ENCODE data around the gene FAM83D.

DNA sequence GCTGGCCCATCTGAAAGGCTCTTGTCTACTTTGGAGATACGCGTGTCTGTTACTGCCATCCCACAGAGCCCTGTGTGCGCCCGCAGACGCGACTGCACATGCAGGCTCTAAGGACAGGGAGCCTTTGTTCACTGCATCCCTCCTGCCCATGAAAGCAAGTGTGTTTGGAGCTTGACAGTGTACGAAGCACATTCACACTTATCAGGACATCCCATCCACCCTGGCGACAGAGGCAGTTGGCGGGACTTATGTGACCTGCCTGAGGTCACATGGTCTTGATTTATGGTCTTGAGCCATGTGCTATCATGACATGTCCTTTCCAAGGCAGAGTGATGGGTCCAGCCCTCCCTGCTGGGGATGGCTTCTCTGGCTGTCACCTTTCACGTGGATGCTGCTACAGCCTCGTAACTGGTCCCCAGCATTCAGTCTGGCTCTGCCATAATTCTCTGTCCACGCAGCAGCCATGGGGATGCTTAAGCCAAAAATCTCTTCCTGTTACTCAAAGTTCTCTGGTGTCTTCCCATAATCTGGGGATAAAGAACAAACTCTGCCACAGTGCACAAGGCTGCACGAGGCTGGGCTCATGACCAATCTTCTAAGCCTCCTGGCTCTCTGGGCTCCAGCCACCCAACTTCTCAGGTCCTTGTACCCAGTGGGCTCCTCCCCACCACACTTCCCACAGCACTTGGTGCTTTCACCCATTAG lies 36.3 kb upstream of the FAM83D start:
- TF ChIP-seq EZH2 (IDR thresholded peaks at IDR 0.05; ENCODE audit: low read depth, low read length, severe bottlenecking), result no peak
- TF ChIP-seq RAD21 (IDR thresholded peaks at IDR 0.05 in 1 of 2, conservative IDR thresholded peaks at IDR 0.05 in 1 of 2; ENCODE audit: low read depth in 2 of 2, low read length in 2 of 2), result no peak
- TF ChIP-seq POLR2A (IDR thresholded peaks at IDR 0.05; ENCODE audit: control extremely low read depth in 1 of 2, low read depth in 2 of 2, low read length in 2 of 2), result no peak
- TF ChIP-seq, protein P1, sequence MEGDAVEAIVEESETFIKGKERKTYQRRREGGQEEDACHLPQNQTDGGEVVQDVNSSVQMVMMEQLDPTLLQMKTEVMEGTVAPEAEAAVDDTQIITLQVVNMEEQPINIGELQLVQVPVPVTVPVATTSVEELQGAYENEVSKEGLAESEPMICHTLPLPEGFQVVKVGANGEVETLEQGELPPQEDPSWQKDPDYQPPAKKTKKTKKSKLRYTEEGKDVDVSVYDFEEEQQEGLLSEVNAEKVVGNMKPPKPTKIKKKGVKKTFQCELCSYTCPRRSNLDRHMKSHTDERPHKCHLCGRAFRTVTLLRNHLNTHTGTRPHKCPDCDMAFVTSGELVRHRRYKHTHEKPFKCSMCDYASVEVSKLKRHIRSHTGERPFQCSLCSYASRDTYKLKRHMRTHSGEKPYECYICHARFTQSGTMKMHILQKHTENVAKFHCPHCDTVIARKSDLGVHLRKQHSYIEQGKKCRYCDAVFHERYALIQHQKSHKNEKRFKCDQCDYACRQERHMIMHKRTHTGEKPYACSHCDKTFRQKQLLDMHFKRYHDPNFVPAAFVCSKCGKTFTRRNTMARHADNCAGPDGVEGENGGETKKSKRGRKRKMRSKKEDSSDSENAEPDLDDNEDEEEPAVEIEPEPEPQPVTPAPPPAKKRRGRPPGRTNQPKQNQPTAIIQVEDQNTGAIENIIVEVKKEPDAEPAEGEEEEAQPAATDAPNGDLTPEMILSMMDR (IDR thresholded peaks at IDR 0.05; ENCODE audit: control extremely low read depth in 1 of 3, insufficient read depth in 1 of 3, low read depth in 1 of 3, low read length in 3 of 3), result no peak
- no peak for TF ChIP-seq SUZ12 (IDR thresholded peaks at IDR 0.05; ENCODE audit: low read length)
- no peak for TF ChIP-seq MAFK (IDR thresholded peaks at IDR 0.05; ENCODE audit: low read depth, low read length)
- no peak for TF ChIP-seq SP2 (IDR thresholded peaks at IDR 0.05; ENCODE audit: low read length)
- TF ChIP-seq, protein P2, sequence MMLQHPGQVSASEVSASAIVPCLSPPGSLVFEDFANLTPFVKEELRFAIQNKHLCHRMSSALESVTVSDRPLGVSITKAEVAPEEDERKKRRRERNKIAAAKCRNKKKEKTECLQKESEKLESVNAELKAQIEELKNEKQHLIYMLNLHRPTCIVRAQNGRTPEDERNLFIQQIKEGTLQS (IDR thresholded peaks at IDR 0.05; ENCODE audit: insufficient read depth, low read depth, low read length), result no peak
- no peak for TF ChIP-seq JUND (IDR thresholded peaks at IDR 0.05; ENCODE audit: low read length)
- no peak for TF ChIP-seq EP300 (IDR thresholded peaks at IDR 0.05; ENCODE audit: borderline replicate concordance in 1 of 2, low read depth in 2 of 2, low read length in 2 of 2)
